PFSK-1 (cell line): ENCODE data around the gene VSIG10L2.

Source experiments
- POLR2AphosphoS5 ChIP-seq: IDR thresholded peaks from 2 replicates; pipeline ENCODE4 v1.6.1; 2012; ENCODE audit warnings: low read depth, mild to moderate bottlenecking, control low read depth, low read length, moderate library complexity
- SIN3A ChIP-seq: IDR thresholded peaks from 2 replicates; pipeline ENCODE4 v1.6.1; 2012; ENCODE audit warnings: mild to moderate bottlenecking, low read length, moderate library complexity, borderline replicate concordance; ENCODE audit not compliant: insufficient read depth
- TF ChIP-seq, protein P1 (sequence below), 2 experiments: IDR thresholded peaks; 2 replicates each; pipeline versions ENCODE4 v1.6.1 to v1.8.0; 2011 to 2012; ENCODE audit warnings: low read depth in 2 of 2, low read length in 2 of 2, control low read depth in 1 of 2, inconsistent platforms in 1 of 2, mild to moderate bottlenecking in 1 of 2, moderate library complexity in 1 of 2; ENCODE audit not compliant: insufficient read depth in 1 of 2

DNA sequence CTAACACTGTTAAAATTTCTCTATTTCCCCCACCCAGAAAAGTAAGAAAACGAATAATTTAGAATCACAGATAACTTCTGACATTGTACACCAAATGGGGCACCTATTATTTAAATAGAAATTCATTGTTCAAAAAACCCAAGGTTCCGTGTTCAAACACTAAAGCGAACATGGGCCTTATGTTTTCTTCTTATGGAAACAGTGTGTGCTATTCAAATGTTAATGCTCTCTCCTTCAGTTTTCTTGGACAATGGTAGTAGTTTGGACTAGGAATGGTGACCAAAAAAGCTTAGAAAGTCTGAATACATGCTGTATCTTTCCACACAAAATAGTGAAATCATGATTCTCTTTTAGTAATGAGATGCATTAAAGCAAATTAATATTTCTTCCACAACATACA is 33.7 kb downstream of the VSIG10L2 start:
- TF ChIP-seq, protein P1, sequence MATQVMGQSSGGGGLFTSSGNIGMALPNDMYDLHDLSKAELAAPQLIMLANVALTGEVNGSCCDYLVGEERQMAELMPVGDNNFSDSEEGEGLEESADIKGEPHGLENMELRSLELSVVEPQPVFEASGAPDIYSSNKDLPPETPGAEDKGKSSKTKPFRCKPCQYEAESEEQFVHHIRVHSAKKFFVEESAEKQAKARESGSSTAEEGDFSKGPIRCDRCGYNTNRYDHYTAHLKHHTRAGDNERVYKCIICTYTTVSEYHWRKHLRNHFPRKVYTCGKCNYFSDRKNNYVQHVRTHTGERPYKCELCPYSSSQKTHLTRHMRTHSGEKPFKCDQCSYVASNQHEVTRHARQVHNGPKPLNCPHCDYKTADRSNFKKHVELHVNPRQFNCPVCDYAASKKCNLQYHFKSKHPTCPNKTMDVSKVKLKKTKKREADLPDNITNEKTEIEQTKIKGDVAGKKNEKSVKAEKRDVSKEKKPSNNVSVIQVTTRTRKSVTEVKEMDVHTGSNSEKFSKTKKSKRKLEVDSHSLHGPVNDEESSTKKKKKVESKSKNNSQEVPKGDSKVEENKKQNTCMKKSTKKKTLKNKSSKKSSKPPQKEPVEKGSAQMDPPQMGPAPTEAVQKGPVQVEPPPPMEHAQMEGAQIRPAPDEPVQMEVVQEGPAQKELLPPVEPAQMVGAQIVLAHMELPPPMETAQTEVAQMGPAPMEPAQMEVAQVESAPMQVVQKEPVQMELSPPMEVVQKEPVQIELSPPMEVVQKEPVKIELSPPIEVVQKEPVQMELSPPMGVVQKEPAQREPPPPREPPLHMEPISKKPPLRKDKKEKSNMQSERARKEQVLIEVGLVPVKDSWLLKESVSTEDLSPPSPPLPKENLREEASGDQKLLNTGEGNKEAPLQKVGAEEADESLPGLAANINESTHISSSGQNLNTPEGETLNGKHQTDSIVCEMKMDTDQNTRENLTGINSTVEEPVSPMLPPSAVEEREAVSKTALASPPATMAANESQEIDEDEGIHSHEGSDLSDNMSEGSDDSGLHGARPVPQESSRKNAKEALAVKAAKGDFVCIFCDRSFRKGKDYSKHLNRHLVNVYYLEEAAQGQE (IDR thresholded peaks at IDR 0.05; ENCODE audit: insufficient read depth in 1 of 2, low read depth in 2 of 2, low read length in 2 of 2), result no peak
- TF ChIP-seq POLR2AphosphoS5, result no peak
- TF ChIP-seq SIN3A, result no peak
